Cerebellar nuclear complex (tissue), 1 donor: Measurements from ENCODE around the gene WWC1.
"Not testable (repeated sequence)": the region's sequence is repeated elsewhere in the genome, so short reads cannot be mapped to it uniquely, and the experiment has no call there.

Experiments used
- DNase-seq, 2 experiments: peaks; one replicate each; lab custom pipeline; 2025; lab: John Stamatoyannopoulos, UW

Gene WWC1

DNA sequence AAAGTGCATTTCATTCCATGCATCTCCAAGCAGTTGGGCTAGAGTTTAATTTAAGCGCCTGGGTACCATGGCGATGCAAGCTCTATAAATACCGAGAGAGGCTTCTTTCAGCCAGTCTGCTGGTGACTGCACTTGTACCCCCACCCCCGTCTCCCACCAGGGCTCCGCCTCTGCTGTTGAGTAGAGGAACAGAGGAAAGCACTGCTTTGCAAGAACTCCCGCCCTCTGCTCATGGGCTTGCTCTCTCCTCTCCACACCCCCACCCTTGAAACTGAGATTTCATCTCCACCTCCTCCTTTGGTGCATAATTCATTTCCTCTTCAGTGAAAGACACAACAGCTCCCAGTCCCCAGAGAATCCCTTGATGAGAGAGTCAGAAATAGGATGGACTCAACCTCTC is 5.1 kb upstream of the WWC1 start:
- DNase-seq, result no peak

DNA sequence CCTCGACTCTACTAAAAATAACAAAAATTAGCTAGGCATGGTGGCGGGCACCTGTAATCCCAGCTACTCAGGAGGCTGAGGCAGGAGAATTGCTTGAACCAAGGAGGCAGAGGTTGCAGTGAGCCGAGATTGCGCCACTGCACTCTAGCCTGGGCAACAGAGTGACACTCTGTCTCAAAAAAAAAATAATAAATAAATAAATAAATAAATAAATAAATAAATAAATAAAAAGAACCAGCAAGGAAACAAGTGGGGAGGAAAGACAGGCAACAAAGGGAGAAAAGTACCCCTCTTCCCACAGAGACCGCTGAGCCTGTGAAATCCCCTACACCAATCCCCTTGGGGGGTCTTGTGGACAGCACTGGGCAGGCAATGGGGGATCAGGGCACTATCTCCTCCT is 4.6 kb upstream of the WWC1 start:
- not testable (repeated sequence) for DNase-seq

DNA sequence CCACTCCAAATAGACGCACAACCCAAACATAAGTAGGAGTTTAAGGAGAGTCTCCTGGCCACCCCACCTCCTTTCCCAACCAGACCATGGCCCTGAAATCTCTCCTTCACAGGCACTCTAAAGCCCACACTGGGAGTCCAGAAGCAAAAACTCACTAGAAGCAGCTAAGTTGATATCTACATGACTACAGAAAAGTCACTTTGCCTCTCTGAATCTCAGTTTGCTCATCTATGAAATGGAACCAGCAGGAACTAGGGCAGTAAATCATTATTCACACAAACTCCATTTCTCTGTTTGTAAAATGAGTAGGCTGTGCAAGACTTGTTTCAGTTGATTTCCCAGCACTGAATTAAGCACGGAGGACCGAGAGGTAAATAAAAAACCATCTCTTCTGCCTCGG is 4.1 kb upstream of the WWC1 start:
- no peak for DNase-seq

DNA sequence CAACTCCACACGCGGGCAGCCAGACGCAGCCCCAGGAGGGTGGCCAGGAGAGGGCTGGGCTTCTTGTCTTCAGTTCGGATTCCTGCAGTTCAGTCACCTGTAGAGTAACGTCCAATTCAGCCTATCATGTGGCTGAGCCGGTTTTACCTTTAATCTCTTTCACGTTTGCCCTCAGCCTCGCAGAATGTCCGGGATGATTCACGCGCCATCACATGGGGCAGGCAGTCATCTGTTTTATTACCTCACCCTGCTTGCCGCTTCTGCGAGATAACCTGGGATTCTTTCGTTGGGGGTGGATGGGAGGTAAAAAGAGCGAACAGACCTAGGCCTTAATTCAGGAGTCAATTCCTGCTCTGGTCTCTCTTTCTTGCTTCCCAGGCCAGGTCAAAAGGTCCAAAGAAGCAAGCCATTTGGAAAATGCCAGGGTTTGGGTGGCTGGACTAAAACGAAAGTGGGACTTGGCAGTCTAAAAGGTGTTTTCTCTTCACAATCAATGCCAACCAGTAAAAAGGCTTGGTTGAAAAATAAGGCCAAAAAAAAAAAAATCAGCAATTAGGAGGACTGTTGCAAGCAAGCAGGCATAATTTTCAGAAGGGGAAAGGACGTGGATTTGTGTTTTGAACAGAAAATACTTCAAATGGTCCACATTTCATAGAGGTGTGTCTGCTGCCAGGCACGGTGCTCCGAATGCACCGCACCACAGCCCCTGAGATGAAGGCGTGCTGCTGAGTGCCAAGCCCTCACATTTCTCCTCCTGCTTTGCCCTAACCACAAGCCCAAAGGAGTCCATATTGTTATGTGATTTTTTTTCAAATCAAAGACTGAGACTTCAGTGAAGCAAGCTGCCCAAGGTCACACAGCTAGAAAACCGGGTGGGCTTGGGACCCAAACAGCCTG is 2.8 kb upstream of the WWC1 start:
- no peak for DNase-seq

DNA sequence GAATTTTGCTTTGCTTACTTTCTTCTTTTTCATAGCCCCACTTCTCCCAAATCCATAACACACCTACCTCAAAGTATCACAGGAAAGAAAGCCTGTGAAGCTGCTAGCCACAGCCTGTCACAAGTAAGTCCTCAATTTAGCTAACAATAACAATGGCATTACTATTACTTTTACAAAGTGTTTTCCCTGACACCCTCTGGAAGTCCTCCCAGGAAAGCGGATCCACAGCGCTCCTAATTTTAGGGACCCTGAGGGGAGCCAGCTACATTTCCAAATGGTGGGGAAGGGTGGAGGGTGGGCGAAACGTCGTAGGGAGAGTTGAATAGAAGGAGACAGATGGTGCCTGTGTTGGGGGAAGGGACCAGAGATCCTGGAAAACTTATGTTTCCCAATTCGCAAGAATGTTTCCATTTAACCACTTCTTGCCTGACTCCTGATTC is 523 bp upstream of the WWC1 start:
- no peak for DNase-seq

DNA sequence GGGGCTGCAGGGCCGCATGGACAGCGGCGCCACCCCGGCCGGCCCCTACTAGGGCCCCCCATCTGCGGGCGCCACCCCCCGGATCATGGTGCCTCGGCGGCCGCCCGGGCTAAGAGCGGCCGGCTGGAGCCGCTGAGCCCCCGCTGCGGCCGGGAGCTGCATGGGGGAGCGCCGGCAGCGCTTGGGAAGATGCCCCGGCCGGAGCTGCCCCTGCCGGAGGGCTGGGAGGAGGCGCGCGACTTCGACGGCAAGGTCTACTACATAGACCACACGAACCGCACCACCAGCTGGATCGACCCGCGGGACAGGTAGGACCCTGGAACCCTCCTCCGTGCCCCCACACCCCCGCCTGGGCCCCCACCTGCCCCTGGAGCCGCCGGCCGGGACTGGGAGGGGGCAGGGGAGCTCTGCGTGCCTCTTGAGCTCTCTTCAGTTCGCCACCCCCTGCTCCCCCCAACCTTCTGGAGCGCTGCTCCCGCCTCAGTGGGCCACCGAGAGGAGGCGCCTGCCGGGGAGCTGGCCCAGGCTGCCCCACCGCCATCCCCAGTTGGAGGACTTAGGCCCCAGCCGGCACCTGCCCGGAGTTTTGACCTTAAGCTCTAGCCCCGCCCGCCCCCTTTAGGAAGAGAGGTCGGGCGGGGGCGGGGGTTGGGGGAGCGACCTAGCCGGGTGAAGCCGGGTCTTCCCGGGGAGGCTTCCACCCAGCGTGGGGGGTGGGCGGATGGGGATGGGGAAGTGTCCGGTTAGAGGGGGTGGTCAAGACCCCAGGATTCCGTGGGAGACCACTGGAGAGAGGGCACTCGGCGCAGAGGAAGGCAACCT is 730 bp downstream of the WWC1 start:
- no peak for DNase-seq

DNA sequence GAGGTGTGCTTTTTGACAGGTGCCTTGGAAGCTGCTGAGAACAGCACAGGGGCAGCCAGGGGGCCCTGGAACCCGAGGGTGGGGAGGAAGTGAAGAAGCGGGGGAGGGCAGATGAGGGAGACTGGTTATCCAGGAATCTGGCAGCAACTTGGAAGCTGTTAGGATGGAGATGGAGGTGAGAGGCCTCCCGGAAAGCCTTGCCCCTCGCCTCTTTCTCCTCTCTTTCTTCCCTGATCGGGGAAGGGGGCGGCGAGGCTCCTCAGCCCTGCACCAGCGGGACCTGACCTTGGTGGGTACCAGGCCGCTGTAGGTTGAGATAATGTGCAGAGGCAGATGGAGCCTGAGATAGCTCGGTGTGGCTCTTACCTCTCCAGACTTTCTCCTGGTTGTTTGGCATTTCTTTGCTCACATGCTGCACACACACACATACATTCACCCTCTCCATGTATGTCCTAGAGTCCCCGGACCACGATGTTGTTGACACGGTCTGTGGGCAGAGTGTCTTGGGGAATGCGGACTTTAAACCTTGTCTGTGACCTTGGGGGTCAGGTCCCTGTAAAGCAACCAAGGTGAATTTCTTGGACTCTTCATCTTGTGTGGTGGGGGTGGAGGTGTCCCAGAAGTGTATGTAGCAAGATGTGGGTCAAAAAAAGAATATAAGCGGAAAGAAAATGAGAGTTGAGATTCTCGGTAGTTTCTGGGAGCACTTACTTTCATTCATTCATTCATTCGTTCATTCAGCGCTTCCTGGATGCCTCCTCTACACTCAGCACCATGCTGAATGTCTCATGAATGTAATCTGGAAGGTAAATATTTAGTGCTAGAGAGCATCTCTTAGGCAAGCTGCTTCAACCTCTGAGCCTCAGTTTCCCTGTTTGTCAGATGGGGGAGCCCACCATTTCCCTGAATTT is 1.6 kb downstream of the WWC1 start:
- no peak for DNase-seq

DNA sequence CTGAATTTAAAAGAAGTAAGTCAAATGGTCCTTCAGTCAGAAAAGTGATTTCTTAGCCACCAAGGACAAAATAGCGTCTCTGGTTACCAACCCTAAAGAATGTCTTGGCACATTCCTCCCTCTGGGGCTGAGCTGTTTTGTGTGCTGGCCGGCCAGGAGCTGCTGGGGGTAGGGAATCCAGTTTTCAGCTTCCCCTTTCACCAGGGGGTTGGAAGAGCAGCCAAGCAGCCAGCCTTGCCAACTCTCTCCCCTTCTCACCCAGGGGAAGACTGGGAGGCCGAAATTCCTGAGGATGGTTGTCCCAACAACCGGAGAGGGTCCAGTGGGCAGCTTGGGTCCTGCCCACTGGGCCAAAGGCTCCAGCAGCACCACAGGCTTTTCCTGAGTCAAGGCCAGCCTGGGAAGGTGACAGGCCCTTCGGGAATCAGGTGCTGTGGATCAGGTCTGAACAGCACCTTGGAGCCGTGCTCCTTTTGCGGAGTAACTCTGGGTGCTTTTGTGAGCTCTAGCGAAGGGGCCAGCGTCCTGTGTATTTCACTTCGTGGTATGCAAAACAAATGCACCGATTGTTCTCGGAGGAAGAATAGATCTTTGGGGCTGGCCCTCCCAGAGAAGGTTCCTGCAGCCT is 4.2 kb downstream of the WWC1 start:
- no peak for DNase-seq

DNA sequence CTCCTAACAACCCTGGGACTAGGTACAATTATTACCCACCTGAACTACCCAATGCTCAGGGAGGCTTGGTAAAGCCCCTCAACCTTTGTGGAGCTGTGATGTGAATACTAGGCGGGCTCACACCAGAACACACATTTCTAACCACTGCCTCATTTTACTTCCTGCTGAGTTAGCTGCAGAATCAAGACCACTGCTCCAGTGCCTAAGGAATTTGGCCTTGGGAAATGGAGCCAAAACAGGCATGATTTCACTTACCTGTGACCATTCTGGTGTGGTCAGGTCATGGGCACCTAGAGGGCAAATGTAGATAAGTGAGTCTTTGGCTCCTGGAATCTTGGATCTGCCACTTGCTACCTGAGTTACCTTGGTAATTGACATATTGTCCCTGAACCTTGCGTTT is 5.2 kb downstream of the WWC1 start:
- no peak for DNase-seq

DNA sequence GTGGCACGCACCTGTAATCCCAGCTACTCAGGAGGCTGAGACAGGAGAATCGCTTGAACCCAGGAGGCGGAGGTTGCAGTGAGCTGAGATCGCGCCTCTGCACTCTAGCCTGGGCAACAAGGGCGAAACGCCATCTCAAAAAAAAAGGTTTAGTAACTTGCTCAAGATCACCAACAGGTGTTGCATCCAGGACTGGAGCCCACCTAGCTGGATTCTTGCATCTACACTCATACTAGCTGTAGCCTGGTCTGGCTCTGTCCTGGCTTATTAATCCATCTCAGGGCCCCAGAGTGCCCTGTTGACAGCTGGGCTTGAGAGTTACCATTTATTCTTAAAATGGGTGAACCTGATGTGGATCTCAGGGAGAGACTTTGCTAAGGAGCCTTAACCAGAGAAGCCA is 7.5 kb downstream of the WWC1 start:
- DNase-seq, result no peak

DNA sequence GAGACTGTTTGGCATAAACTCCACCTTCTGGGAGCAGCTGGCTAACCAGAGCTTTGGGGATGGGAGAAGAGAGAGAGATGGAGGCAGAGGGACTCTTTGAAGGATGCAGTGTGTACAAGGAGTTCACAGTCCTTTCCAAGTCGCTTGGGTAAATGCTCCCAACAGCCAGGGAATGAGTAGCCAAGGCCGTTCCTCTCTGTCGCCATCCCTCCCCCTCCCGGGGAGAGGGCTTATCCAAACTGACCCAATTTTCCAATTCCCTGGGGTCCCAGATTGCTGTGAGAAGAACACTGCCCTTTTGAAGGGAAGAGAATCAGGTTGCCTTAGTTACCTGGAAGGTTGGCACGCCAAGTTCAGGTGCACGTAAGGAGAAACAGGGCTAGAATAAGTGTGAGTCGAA is 7.9 kb downstream of the WWC1 start:
- no peak for DNase-seq

DNA sequence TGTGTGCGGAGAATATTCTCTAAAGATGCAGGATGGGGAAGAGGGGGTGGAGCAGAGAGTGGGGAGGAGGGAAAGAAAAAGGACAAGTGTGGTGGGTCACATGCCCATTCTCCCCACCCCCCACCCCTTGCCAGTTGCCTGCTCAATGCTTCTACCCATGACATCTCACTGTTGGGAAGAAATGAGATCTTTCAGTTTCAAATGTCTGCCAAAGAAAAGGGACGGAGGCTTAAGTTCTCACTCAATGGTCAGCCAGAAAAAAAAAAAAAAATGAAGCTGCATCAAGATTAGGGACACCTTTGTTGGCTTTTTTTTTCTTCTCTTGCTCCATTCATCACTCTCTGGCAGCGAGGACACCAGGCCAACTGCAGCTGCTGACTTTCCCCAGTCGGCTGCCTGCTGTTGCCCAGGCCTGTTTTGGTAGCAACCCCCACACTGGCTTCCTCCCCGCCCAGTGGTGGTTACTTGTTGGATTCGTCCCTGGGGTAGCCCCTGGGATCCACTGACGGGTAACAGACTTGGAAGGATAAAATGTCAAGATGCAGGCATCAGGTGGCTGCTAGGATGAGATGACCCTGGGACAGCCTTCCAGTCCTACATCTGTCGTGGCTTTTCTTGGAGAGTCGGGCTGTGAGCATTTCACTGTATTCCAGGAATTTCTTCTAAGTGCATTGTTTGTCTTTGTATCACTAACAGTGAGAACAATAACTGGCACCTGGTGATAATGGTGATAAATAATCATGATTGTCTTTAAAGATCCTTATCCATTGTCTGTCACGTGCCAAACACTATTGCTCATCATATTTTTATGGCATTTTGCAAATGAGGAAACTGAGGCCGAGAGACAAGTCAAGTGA is 9.1 kb downstream of the WWC1 start:
- DNase-seq, result no peak

DNA sequence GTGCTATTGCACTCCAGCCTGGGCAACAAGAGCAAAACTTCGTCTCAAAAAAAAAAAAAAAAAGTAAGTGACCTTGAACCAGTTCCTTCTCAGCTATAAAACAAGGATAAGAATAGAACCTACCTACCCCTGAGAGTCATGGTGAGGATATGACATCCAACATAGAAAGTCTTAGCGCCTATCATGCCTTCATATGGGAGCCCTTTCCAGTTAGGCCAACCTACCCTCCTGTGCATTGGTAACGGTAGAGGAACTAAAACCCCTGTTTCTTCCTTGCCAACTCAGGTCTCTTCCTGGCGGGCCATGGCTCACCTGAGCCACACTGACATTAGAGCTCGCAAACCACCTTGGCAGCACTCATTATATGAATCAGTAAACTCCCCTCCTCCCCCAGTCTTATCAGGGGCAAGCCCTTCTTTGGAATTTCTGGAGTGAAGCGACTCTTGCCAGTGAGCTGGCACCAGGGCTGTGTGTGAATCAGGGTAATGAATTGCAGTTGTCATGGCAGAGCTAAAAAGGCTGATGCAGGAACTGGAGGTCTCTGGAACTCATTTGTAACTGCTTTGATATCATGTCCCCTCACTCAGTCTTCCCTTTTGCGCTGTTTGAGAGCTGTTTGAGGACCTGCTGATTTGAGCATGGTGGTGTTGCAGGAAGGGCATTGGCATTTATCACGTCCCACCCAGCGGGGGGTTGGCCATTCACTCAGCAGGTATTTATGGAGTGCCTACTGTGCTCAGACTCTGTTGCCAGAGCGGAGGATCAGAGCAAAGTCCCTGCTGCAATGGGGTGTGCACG is 10.3 kb downstream of the WWC1 start:
- no peak for DNase-seq

DNA sequence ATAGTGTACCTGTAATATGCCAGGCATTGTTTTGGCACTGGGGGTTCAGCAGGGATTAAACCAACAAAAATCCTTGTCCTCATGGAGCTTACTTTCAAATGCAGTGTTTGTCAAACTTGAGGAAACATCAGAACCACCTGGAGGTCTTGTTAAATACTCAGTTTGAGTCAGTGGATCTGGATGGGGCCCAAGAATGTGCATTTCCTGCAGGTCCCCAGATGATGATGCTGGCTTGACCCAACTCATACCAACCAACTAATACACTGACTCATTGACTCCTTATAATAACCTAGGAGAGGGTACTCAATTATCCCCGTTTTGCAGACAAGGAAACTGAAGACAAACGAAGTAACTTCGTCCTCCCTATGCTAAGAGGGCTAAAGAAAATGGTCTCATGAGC is 11.3 kb downstream of the WWC1 start:
- DNase-seq, result no peak

DNA sequence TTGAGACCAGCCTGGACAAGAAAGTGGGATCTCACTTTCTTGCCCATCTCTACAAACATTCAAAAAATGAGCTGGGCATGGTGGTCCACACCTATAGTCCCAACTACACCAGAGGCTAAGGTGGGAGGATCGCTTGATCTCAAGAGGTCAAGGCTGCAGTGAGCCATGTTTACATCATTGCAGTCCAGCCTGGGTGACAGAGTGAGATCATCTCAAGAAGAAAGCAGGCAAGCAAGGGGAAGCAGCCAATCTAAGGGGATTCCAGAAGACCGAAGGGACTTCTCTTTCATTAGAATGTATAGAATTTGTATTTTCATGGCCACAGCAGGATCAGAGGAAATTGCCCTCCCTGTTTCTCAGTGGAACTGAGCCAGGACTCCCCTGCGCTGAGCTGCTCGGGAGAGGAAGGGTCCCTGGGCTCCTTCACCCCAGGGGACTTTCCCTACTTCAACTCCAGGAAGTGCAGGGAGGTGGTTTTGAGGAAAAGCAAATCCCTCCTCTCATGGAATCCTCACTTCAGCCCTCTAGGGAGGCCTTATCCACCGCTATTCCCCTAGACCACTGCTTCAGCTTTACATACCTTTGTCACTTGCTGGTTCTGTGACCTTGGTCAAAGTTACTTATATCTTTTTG is 12.1 kb downstream of the WWC1 start:
- no peak for DNase-seq

DNA sequence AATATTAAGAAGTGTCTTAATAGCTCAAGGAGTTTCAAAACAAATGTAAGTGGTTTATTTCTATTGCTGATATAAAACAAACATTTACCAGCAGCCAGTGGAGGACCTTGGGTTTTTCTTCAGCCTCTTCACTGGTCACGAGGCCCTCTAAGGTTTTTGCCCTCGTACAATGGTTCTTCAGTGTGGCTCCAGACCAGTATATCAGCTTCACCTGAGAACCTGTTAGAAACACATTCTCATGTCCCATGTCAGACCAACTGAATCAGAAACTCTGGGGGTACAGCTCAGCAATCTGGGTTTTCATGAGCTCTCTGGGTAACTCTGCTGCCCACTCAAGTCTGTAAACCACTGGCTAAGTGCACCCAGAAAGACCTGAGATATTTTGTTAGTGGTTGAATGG is 12.9 kb downstream of the WWC1 start:
- no peak for DNase-seq

DNA sequence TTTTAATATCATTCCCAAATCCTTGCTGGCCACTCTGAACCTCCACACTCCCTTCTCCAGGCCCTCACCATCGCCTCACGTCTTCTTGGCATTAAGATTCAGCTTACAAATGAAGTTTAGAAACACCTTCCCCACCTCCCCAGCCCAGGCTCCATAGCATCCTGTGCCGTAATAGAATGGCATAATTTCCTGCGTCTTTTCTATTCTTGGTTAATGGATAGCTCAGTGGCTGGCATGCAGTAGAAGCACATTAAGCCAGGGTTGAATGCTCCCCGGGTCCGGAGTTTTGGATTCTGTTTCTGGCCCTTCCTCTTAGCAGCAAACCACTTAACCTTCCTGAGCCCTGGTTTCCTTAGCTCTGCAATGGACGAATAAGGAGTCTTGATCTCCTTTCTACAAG is 13.8 kb downstream of the WWC1 start:
- DNase-seq, result no peak

DNA sequence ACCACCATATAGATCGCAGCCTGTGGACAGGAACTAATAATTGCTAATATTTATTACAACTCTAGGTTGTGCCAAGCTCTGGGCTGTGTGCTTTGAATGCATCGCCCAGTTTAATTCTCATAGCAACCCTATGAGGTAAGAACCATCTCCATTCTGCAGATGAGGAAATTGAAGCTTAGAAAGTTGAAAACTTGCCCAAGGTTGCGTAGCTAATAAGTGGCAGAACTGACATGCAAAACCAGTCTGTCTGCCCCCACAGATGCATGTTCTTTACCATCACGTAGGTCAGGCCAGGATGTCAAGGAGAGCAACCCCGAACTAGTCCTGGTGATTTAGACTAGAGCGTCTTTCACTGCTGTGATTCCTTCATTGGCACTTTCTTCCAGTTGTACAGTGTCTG is 15.6 kb downstream of the WWC1 start:
- DNase-seq, result no peak

DNA sequence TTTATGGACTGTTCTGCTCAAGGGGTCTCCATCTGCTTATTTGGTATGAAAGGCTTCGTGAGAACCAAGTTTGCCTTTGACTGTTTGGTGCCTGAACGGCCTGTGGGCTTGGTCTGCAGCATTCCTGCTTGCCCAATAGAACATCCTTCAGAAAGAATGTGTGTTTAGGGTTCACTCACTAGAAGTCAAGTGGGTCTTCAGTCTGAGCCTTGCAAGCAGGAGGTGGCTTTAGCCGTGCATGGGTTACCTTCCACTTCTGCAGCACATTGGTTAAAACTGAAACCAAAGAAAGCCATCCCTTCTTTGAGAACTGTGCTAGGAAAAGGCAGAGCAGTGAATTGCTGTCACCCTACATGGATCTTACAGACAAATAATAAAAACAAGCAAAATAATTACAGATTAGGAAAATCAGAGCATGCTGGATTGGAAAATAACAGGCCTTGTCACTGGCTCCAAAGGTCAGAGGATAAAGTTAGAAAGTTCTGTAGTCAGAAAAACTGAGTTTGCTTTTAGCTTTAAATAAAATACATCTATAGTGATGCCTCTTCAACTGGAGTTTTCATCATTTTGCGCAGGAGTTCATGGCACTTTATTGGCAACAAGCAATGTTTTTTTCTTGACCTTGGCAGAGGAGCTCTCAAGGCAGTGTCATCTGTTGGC is 16.6 kb downstream of the WWC1 start:
- DNase-seq, result no peak
